Mesendoderm (in vitro differentiated cells): Measurements from ENCODE around the gene CYLC2. TPM values are rescaled to one million over a fixed set of nuclear protein-coding genes. Genes with fewer than 3 reads are reported as not detected.

Experiments
- DNase-seq: peaks from one replicate; pipeline ENCODE4 v3.0.0; 2013
- H2AK5ac ChIP-seq: 2 replicates; pipeline ENCODE4 v1.6.1; 2013; ENCODE audit warnings: low read length, inconsistent platforms
- H2BK120ac ChIP-seq: 2 replicates; pipeline ENCODE4 v1.6.1; 2013; ENCODE audit warnings: low read depth, mild to moderate bottlenecking, low read length, moderate library complexity, mixed read lengths
- H2BK15ac ChIP-seq: replicated peaks from 2 replicates; pipeline ENCODE4 v1.6.1; 2013; ENCODE audit warnings: low read depth, mild to moderate bottlenecking, moderate library complexity
- H2BK5ac ChIP-seq: 2 replicates; pipeline ENCODE4 v1.6.1; 2013; ENCODE audit warnings: low read length, inconsistent platforms
- H3K18ac ChIP-seq: 2 replicates; pipeline ENCODE4 v1.6.1; 2013; ENCODE audit warnings: mild to moderate bottlenecking, low read length, mixed read lengths
- H3K23ac ChIP-seq: one replicate; pipeline ENCODE4 v1.6.1; 2013; ENCODE audit warnings: low read length
- H3K27ac ChIP-seq: 2 replicates; pipeline ENCODE4 v1.5.1; 2013; ENCODE audit warnings: low read depth, mild to moderate bottlenecking, inconsistent platforms, low read length, moderate library complexity
- H3K27me3 ChIP-seq: 2 replicates; pipeline ENCODE4 v1.6.1; 2013; ENCODE audit warnings: low read length, control low read depth, mild to moderate bottlenecking, inconsistent platforms; ENCODE audit not compliant: insufficient read depth, poor library complexity
- H3K36me3 ChIP-seq: 2 replicates; pipeline ENCODE4 v1.6.1; 2013; ENCODE audit warnings: low read length, inconsistent platforms; ENCODE audit not compliant: control insufficient read depth, insufficient read depth
- H3K4ac ChIP-seq: one replicate; pipeline ENCODE4 v1.6.1; 2013; ENCODE audit warnings: low read depth, mild to moderate bottlenecking, low read length, moderate library complexity
- H3K4me1 ChIP-seq: 2 replicates; pipeline ENCODE4 v1.6.1; 2013; ENCODE audit warnings: low read depth, low read length, inconsistent platforms; ENCODE audit not compliant: control insufficient read depth
- H3K4me2 ChIP-seq: 2 replicates; pipeline ENCODE4 v1.6.1; 2013; ENCODE audit warnings: low read length
- H3K4me3 ChIP-seq: 2 replicates; pipeline ENCODE4 v1.5.1; 2013; ENCODE audit warnings: mild to moderate bottlenecking, low read length
- H3K56ac ChIP-seq: one replicate; pipeline ENCODE4 v1.6.1; 2013; ENCODE audit warnings: low read length
- H3K79me1 ChIP-seq: 2 replicates; pipeline ENCODE4 v1.6.1; 2013; ENCODE audit warnings: low read length, inconsistent platforms
- H3K79me2 ChIP-seq: 2 replicates; pipeline ENCODE4 v1.6.1; 2013; ENCODE audit warnings: mild to moderate bottlenecking, low read length; ENCODE audit not compliant: control insufficient read depth, insufficient read depth
- H3K9ac ChIP-seq: 2 replicates; pipeline ENCODE4 v1.6.1; 2013; ENCODE audit warnings: low read length, inconsistent platforms
- H4K5ac ChIP-seq: one replicate; pipeline ENCODE4 v1.6.1; 2013; ENCODE audit warnings: low read length
- H4K8ac ChIP-seq: one replicate; pipeline ENCODE4 v1.6.1; 2013; ENCODE audit warnings: low read depth, mild to moderate bottlenecking, control low read depth, low read length, moderate library complexity
- WGBS: extraction: QIAGEN DNeasy Blood & Tissue Kit; methylation state at CpG from one replicate; pipeline ENCODE4 v1.1.7; 2013; ENCODE audit warnings: low lambda C conversion rate, missing lambda C conversion rate; ENCODE audit not compliant: insufficient coverage; ENCODE audit errors: extremely low coverage; 5-methylcytosine and 5-hydroxymethylcytosine counted together
- small RNA-seq: library from polyadenylated mRNA; stranded (forward); fragments of <200 nt; extraction: miRNeasy Mini kit (QIAGEN cat#:217004); gene quantifications from one replicate; pipeline ENCODE3, GENCODE V24; 2013; ENCODE audit not compliant: insufficient read depth

CYLC2 gene

GRCh38 chr9:103037508-103038477 is 42.7 kb downstream of the CYLC2 start:
- peak overlapping the region; percentile 36 for H2AK5ac ChIP-seq
- peak overlapping the region; percentile 6 for H3K23ac ChIP-seq
- no peak overlapping the region for H3K27ac ChIP-seq
- no peak overlapping the region for H3K4me3 ChIP-seq
- H3K4ac ChIP-seq = no peak overlapping the region
- DNase-seq = peak; percentile 81
- H3K79me2 ChIP-seq = no peaks in the 10 kb centered on the region
- H3K36me3 ChIP-seq = no peaks in the 10 kb centered on the region
- WGBS = no CpG with 5 or more reads among the region's 4 CpGs
- H3K4me2 ChIP-seq = no peak overlapping the region
- H2BK15ac ChIP-seq = no peak overlapping the region
- H3K79me1 ChIP-seq = no peaks in the 10 kb centered on the region
- peak overlapping the region; percentile 62 for H3K56ac ChIP-seq
- no peak overlapping the region for H3K18ac ChIP-seq
- no peak overlapping the region for H4K8ac ChIP-seq
- H4K5ac ChIP-seq = no peak overlapping the region
- no peak overlapping the region for H2BK120ac ChIP-seq
- no peak overlapping the region for H3K9ac ChIP-seq
- H3K4me1 ChIP-seq = peaks cover 6% of the 10 kb centered on the region
- H3K27me3 ChIP-seq = no peaks in the 10 kb centered on the region
- H2BK5ac ChIP-seq = peak overlapping the region; percentile 4

GRCh38 chr9:103041961-103042360 is 46.8 kb downstream of the CYLC2 start:
- H3K36me3 ChIP-seq = no peaks in the 10 kb centered on the region
- no peak overlapping the region for H3K4me3 ChIP-seq
- H2BK120ac ChIP-seq = no peak overlapping the region
- DNase-seq = peak; percentile 62
- H3K4ac ChIP-seq = no peak overlapping the region
- H3K27ac ChIP-seq = peak overlapping the region; percentile 51
- no peaks in the 10 kb centered on the region for H3K27me3 ChIP-seq
- no peak overlapping the region for H3K56ac ChIP-seq
- H3K4me1 ChIP-seq = peaks cover 6% of the 10 kb centered on the region
- no CpG with 5 or more reads among the region's 3 CpGs for WGBS
- H3K79me2 ChIP-seq = no peaks in the 10 kb centered on the region
- no peak overlapping the region for H2AK5ac ChIP-seq
- no peak overlapping the region for H4K8ac ChIP-seq
- no peak overlapping the region for H2BK5ac ChIP-seq
- H4K5ac ChIP-seq = no peak overlapping the region
- H3K9ac ChIP-seq = no peak overlapping the region
- H3K4me2 ChIP-seq = no peak overlapping the region
- H3K18ac ChIP-seq = no peak overlapping the region
- no peak overlapping the region for H3K23ac ChIP-seq
- no peak overlapping the region for H2BK15ac ChIP-seq
- H3K79me1 ChIP-seq = no peaks in the 10 kb centered on the region

Small RNA genes lying within 50 kb of the gene (small RNA-seq; reads per million reads assigned to genes)
- not detected for gene AL589823.1
